Measurements from ENCODE around the gene OSGIN1. TPM values are rescaled to one million over a fixed set of nuclear protein-coding genes. Genes with fewer than 3 reads are reported as not detected.

The OSGIN1 gene
- total RNA-seq, 4 donors from 2014 or later: 6.7 to 27.7 (median 10.3) TPM

DNA sequence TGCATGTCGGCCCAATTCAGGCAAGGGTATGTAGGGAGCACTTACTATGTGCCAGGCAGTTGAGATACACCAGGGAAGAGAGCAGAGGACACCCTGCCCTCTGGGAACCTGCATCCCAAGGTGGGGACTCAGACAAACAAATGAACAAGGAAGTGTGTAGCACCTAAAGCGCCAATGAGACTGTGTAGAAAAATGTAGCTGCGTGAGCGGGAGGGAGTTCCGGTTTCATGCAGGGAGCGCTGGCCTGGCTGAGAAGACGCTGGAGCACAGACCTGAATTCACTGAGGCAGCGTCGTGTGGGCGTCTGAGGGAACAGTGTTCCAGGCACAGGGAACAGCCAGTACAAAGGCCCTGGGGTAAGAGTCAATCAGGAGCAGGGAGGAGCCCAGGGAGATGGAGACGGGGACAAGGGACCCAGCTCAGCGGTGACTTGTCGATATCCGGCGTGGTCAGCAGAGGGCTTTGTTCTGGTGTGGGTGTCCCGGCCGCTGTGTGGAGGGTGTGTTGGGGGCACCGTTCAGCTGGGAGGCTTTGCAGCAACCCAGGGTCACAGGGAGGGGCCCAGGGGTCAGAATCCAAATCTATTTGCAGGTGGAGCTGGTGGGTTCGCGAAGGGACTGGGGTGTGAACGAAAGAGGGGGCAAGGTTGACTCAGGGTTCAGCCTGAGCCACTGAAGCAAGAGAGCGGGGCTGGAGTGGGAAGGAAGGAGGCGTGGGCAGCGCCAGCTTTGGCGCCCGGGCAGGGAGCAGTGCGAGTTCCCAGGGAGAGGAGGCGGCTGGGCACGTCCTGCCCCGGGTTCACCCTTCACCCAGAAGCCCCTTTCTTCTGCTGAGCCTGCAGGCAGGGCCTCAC, 17.8 kb upstream of the OSGIN1 start:
- H3K27ac ChIP-seq: no peak overlapping the region
- H3K9me3 ChIP-seq: no peaks in the 10 kb centered on the region
- H3K4me1 ChIP-seq: no peaks in the 10 kb centered on the region
- WGBS, 2 donors: 81 to 82% methylated on average over 30 of the region's 30 CpGs
- H3K27me3 ChIP-seq: no peaks in the 10 kb centered on the region
- no peak overlapping the region for H3K4me3 ChIP-seq
- TF ChIP-seq EP300 (IDR thresholded peaks at IDR 0.05): no peak
- DNase-seq (ENCODE audit: low spot score in 2 of 2): no peak
- H3K36me3 ChIP-seq: peaks cover 0 to 31% (median 0%) of the 10 kb centered on the region in 3 donors

- Histone ChIP-seq H3K9me3 (no peaks in the 10 kb centered on the region), H3K27ac (no peak overlapping the region), H3K4me3 (no peak overlapping the region), H3K27me3 (no peaks in the 10 kb centered on the region), H3K36me3 (peaks cover 0 to 30% (median 0%) of the 10 kb centered on the region in 3 donors), H3K4me1 (no peaks in the 10 kb centered on the region)
- TF ChIP-seq EP300 (IDR thresholded peaks at IDR 0.05): no peak
- TF ChIP-seq, protein P1, sequence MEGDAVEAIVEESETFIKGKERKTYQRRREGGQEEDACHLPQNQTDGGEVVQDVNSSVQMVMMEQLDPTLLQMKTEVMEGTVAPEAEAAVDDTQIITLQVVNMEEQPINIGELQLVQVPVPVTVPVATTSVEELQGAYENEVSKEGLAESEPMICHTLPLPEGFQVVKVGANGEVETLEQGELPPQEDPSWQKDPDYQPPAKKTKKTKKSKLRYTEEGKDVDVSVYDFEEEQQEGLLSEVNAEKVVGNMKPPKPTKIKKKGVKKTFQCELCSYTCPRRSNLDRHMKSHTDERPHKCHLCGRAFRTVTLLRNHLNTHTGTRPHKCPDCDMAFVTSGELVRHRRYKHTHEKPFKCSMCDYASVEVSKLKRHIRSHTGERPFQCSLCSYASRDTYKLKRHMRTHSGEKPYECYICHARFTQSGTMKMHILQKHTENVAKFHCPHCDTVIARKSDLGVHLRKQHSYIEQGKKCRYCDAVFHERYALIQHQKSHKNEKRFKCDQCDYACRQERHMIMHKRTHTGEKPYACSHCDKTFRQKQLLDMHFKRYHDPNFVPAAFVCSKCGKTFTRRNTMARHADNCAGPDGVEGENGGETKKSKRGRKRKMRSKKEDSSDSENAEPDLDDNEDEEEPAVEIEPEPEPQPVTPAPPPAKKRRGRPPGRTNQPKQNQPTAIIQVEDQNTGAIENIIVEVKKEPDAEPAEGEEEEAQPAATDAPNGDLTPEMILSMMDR (IDR thresholded peaks at IDR 0.05): no peak
- no peak for TF ChIP-seq POLR2A (IDR thresholded peaks at IDR 0.05)
- WGBS, 2 donors: 74 to 91% methylated on average over 7 to 8 of the region's 10 CpGs
- no peak for DNase-seq (ENCODE audit: low spot score in 2 of 2)
Observed at GRCh38 chr16:83935858-83936255, 17.2 kb upstream of the OSGIN1 start.

DNA sequence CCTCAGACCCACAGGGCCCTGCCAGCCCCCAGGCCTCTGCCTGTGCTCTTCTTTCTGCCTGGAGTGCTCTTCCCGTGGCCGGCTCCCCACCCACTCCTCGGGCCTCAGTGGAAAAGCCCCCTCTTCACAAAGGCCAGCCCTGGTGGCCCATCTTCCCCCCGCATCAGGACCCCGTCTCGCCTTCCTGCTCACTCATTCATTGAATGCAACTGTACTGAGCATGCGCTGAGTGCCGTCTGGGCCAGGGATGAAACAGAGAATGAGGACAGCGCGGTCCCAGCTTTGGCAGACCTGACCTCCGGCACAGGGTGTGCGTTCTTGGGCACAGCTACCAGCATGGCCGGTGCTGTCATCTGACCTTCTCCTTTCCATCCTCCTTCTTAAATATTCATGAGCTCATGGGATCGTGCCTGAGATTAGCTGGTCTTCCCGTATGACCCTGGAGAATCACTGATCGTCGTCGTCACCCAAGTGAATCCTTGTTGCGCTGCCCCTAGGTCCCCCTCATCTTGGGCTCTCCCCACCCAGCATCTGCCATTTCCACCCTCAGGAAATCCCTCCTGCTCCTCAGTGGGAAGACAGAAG, 16.4 kb upstream of the OSGIN1 start:
- Histone ChIP-seq H3K27ac (no peak overlapping the region), H3K9me3 (no peaks in the 10 kb centered on the region), H3K27me3 (no peaks in the 10 kb centered on the region), H3K36me3 (peaks cover 0 to 30% (median 0%) of the 10 kb centered on the region in 3 donors), H3K4me1 (no peaks in the 10 kb centered on the region), H3K4me3 (no peak overlapping the region)
- TF ChIP-seq POLR2A (IDR thresholded peaks at IDR 0.05): no peak
- TF ChIP-seq EP300 (IDR thresholded peaks at IDR 0.05): no peak
- TF ChIP-seq, protein P1 (IDR thresholded peaks at IDR 0.05): no peak
- DNase-seq (ENCODE audit: low spot score in 2 of 2): no peak
- WGBS, 2 donors: 77 to 79% methylated on average over 19 of the region's 19 CpGs

GRCh38 chr16:83937267-83937666, 15.8 kb upstream of the OSGIN1 start:
- Histone ChIP-seq H3K9me3 (no peaks in the 10 kb centered on the region), H3K27ac (no peak overlapping the region), H3K36me3 (peaks cover 0 to 24% (median 0%) of the 10 kb centered on the region in 3 donors), H3K4me3 (no peak overlapping the region), H3K4me1 (no peaks in the 10 kb centered on the region), H3K27me3 (no peaks in the 10 kb centered on the region)
- no peak for DNase-seq (ENCODE audit: low spot score in 2 of 2)
- 94 to 97% methylated on average over 2 of the region's 2 CpGs for WGBS, 2 donors
- TF ChIP-seq EP300 (IDR thresholded peaks at IDR 0.05): no peak
- TF ChIP-seq, protein P1 (IDR thresholded peaks at IDR 0.05): no peak
- TF ChIP-seq POLR2A (IDR thresholded peaks at IDR 0.05): no peak

DNA sequence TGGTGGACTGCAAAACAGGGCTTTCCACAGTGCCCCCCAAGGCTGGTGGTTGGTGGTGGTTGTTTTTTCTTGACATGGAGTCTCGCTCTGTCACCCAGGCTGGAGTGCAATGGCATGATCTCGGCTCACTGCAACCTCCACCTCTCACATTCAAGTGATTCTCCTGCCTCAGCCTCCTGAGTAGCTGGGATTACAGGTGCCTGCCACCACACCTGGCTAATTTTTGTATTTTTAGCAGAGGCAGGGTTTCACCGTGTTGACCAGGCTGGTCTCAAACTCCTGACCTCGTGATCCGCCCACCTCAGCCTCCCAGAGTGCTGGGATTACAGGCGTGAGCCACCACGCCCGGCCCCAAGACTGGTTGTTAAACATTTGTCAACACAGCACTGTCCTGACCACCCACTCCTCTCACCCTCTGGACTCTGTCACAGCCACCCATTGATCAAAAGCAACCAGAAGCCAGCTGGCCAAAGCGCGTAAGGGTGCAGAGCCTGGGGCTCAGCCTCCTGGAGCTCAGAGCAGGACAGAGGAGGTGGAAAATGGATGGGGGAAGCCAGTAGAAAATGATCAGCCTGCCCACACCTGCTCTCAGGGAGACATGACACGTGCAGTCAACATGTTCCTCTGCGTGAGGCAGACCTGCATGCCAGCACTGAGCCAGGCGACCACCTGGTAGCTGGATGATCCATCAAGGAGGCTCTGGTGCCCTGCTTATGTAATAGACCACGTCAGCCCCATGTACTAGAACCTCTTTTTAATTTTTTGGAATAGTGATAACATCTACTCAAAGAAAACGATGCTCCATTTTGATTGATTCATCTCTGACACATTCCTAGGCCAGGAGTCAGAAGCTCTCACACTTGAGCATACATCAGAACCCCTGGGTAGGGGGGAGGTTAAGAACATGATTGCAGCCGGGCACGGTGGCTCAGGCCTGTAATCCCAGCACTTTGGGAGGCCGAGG, 14.8 kb upstream of the OSGIN1 start:
- no peaks in the 10 kb centered on the region for H3K4me1 ChIP-seq
- no peak for DNase-seq (ENCODE audit: low spot score in 2 of 2)
- H3K4me3 ChIP-seq: no peak overlapping the region

More for the DNA sequence above, 14.8 kb upstream of the OSGIN1 start:
- Histone ChIP-seq H3K9me3 (no peaks in the 10 kb centered on the region), H3K27me3 (no peaks in the 10 kb centered on the region), H3K27ac (no peak overlapping the region), H3K36me3 (peaks cover 0 to 17% (median 0%) of the 10 kb centered on the region in 3 donors)
- WGBS, 2 donors: 85 to 93% methylated on average over 18 of the region's 18 CpGs
- no peak for TF ChIP-seq EP300 (IDR thresholded peaks at IDR 0.05)
- no peak for TF ChIP-seq POLR2A (IDR thresholded peaks at IDR 0.05)
- TF ChIP-seq, protein P1 (IDR thresholded peaks at IDR 0.05): no peak

Data from tibial nerve (tissue), 4 donors.